Measurements from ENCODE around the gene SLC16A8.

Gene SLC16A8

DNA sequence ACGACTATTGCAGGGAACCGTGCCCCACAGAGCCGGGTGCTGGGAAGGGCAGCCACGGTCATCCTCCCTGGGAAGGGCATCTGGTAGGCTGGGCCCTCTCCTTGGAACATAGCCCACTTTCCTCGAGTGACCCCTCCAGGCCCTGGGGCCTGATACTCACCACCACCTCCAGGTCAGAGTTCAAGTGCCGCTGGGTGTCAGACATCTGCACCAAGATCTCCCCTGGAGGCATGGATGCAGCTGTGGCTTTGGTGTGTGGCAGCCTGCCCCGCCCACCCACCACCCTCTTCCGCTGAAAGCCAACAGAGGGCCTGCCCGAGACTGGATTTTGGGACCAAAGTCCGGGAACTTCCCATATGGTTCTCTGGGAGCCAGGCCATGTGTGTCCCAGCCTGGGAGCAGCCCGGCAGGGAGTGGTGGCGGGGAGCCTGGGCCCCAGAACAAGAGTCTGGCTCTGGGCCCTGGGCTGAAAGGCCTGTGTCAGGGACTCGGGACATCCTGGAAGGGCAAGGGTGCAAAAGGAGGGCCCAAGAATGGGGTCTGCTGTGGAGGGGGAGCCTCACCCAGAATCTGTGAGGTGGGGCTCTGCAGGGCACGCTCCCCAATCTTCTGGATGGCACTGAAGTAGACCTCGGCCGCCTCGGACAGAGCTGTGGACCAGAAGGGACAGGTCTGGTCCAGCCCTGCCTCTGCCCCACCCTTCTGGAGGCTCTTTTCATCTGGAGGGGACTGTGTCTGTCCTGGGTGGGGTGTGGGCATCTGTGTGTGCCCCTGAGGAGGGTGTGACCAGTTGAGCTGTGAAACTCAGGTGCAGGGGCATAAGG is 23.9 kb upstream of the SLC16A8 start:
- Histone ChIP-seq H3K36me3 (peaks cover 0 to 15% (median 11%) of the 10 kb centered on the region in 3 donors), H3K4me3 (no peak overlapping the region), H3K9me3 (no peaks in the 10 kb centered on the region), H3K4me1 (peaks cover 0 to 8% (median 0%) of the 10 kb centered on the region in 4 donors), H3K27me3 (no peaks in the 10 kb centered on the region), H3K27ac (no peak overlapping the region)
- TF ChIP-seq CTCF (IDR thresholded peaks at IDR 0.05) = no peak
- intact Hi-C loops (cut with DNase I; ENCODE audit: low total_unique reads) = no loop called here
- no peak for DNase-seq

DNA sequence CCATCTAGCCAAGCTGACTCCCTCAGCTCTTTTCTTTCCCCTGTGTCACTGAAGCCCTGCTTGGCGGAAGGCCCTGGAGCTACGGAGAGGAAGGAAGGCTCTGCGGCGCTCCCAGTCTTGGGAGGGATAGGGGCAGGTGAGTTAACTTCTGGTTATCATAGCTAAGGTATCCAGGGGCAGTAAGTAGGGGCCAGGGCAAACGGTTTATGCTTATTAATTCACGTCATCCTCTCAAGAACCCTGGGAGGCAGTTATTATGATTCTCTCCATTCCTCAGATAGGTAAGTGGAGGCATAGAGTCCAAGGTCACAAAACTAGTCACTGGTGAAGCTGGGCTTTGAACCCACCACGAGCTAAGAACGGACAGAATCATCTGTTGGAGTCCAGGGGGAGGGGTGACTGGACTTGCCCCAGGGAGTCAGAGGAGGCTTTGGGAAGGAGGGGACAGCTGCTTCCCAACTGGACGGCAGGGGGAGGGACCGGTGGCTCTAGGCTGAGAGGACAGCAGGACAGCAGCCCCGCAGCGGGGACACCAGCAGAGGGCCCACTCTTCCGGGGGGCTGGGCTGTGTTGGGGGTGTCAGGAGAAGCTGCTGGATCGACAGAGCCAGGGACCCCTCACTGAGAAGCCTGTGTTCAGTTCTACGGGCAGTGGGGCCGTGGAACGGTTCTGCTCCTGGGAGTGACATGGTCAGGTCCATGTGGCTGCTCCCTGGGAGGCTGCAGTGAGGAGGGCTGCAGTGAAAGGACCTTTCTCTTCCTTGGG is 23.0 kb upstream of the SLC16A8 start:
- TF ChIP-seq CTCF (IDR thresholded peaks at IDR 0.05) = no peak
- peaks cover 0 to 8% (median 0%) of the 10 kb centered on the region in 4 donors for H3K4me1 ChIP-seq
- peaks cover 0 to 6% (median 5%) of the 10 kb centered on the region in 3 donors for H3K36me3 ChIP-seq
- intact Hi-C loops (cut with DNase I; ENCODE audit: low total_unique reads) = no loop called here
- no peak overlapping the region for H3K27ac ChIP-seq
- H3K4me3 ChIP-seq = no peak overlapping the region
- H3K9me3 ChIP-seq = no peaks in the 10 kb centered on the region
- no peaks in the 10 kb centered on the region for H3K27me3 ChIP-seq
- no peak for DNase-seq

GRCh38 chr22:38104084-38104483 is 20.1 kb upstream of the SLC16A8 start:
- no peak for DNase-seq
- no peak overlapping the region for H3K27ac ChIP-seq
- H3K4me1 ChIP-seq = peaks cover 0 to 8% (median 0%) of the 10 kb centered on the region in 4 donors
- no peak overlapping the region for H3K4me3 ChIP-seq
- TF ChIP-seq CTCF (IDR thresholded peaks at IDR 0.05) = peak; percentile 28 to 35
- H3K36me3 ChIP-seq = no peaks in the 10 kb centered on the region
- intact Hi-C loops (cut with DNase I; ENCODE audit: low total_unique reads) = no loop called here
- no peaks in the 10 kb centered on the region for H3K9me3 ChIP-seq
- H3K27me3 ChIP-seq = no peaks in the 10 kb centered on the region

GRCh38 chr22:38103641-38104040 is 19.7 kb upstream of the SLC16A8 start:
- intact Hi-C loops (cut with DNase I; ENCODE audit: low total_unique reads) = no loop called here
- no peak for TF ChIP-seq CTCF (IDR thresholded peaks at IDR 0.05)
- DNase-seq = no peak
- Histone ChIP-seq H3K36me3 (no peaks in the 10 kb centered on the region), H3K27ac (no peak overlapping the region), H3K9me3 (no peaks in the 10 kb centered on the region), H3K27me3 (no peaks in the 10 kb centered on the region), H3K4me3 (no peak overlapping the region), H3K4me1 (peaks cover 0 to 11% (median 1%) of the 10 kb centered on the region in 4 donors)

DNA sequence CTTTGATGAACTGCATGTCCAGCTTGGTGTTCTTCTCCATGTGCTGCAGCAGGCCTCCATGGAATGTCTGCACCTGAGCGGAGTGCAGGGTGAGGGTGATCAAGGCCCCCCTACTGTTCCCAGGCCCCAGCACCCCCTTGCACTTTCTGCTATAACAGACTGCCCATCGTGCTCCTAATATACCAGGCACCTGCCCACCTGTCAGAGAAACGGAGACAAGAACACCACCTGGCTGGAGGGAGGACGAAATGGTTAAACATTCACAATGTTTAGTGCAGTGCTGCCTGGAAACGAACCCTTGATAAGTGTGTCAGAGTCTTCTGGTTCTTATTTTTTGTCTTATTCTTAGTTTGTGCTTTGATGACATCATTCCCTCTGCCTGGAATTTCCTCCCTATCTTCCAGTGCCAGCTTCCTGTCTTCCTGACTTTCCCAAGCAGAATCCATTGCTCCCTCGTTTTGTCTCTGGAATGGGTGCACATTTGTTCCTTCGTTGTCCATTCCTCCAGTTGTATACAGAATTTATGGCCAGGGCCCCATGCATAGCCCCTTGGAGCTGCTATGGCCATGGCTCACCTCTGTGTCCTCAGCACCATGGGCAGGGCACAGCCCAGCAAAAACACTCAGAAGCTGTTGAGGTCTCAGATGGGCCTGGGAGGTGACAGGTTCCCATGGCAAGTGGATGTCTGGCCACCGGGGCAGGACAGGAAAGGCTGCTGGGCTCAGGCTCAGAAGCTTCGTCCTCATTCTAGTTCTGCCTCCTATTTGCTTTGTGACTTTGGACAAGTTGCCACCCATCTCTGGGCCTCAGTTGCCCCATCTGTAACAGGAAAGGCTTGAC is 14.6 kb upstream of the SLC16A8 start:
- H3K27ac ChIP-seq = peak overlapping the region in 1 of 2 donors; percentile 26
- no peak overlapping the region for H3K4me3 ChIP-seq

More for the DNA sequence above, 14.6 kb upstream of the SLC16A8 start:
- no peaks in the 10 kb centered on the region for H3K36me3 ChIP-seq
- no peak for DNase-seq
- TF ChIP-seq CTCF (IDR thresholded peaks at IDR 0.05) = no peak
- H3K9me3 ChIP-seq = no peaks in the 10 kb centered on the region
- H3K4me1 ChIP-seq = peaks cover 0 to 16% (median 8%) of the 10 kb centered on the region in 4 donors
- intact Hi-C loops (cut with DNase I; ENCODE audit: low total_unique reads) = no loop called here
- H3K27me3 ChIP-seq = no peaks in the 10 kb centered on the region
